HepG2 (cell line): ENCODE measurements around the gene PRDX5. TPM values are rescaled to one million over a fixed set of nuclear protein-coding genes. Genes with fewer than 3 reads are reported as not detected.

ENCODE experiments used
- BCL6 ChIP-seq: IDR thresholded peaks from 2 replicates; pipeline ENCODE4 v1.6.1; 2016; ENCODE audit warnings: missing genetic modification reagents, missing compliant biosample characterization
- BRCA1 ChIP-seq: sonication (generic); formaldehyde crosslinking; IDR thresholded peaks from 2 replicates; pipeline ENCODE4 v1.4.0; 2020; ENCODE audit warnings: missing genetic modification reagents
- FOXJ3 ChIP-seq: sonication (generic); formaldehyde crosslinking; IDR thresholded peaks from 2 replicates; pipeline ENCODE4 v1.4.0; 2020; ENCODE audit warnings: missing genetic modification reagents, mild to moderate bottlenecking, borderline replicate concordance
- GTF3A ChIP-seq: sonication (generic); formaldehyde crosslinking; conservative IDR thresholded peaks from 2 replicates; pipeline ENCODE4 v1.4.0; 2020; ENCODE audit warnings: mild to moderate bottlenecking, missing genetic modification reagents
- JUND ChIP-seq: sonication (generic); formaldehyde crosslinking; IDR thresholded peaks from 2 replicates; pipeline ENCODE4 v1.8.0; 2022; ENCODE audit warnings: mild to moderate bottlenecking, missing genetic modification reagents
- KLF12 ChIP-seq: sonication (generic); formaldehyde crosslinking; IDR thresholded peaks from 2 replicates; pipeline ENCODE4 v1.4.0; 2020; ENCODE audit warnings: missing genetic modification reagents, borderline replicate concordance
- POLR2A ChIP-seq, 2 experiments: IDR thresholded peaks; 2 replicates each; pipeline ENCODE4 v1.6.1; 2011; ENCODE audit warnings: low read depth in 2 of 2, low read length in 2 of 2, mild to moderate bottlenecking in 1 of 2, moderate library complexity in 1 of 2; ENCODE audit not compliant: insufficient read depth in 1 of 2
- REL ChIP-seq: sonication (generic); formaldehyde crosslinking; conservative IDR thresholded peaks from 2 replicates; pipeline ENCODE4 v1.8.0; 2022; ENCODE audit warnings: mild to moderate bottlenecking, missing genetic modification reagents, moderate library complexity
- SIX1 ChIP-seq: sonication (generic); formaldehyde crosslinking; IDR thresholded peaks from 2 replicates; pipeline ENCODE4 v1.4.0; 2020; ENCODE audit warnings: missing genetic modification reagents, borderline replicate concordance
- THAP11 ChIP-seq: IDR thresholded peaks from 2 replicates; pipeline ENCODE4 v1.6.1; 2016; ENCODE audit warnings: missing biosample characterization, missing genetic modification reagents
- THAP9 ChIP-seq: sonication (generic); formaldehyde crosslinking; IDR thresholded peaks from 2 replicates; pipeline ENCODE4; 2020; ENCODE audit warnings: missing genetic modification reagents, mild to moderate bottlenecking, borderline replicate concordance
- THRA ChIP-seq: sonication (generic); formaldehyde crosslinking; IDR thresholded peaks from 2 replicates; pipeline ENCODE4 v1.4.0; 2020; ENCODE audit warnings: missing genetic modification reagents, borderline replicate concordance
- ZBTB39 ChIP-seq: sonication (generic); formaldehyde crosslinking; IDR thresholded peaks from 2 replicates; pipeline ENCODE4 v1.5.0; 2020; ENCODE audit warnings: missing genetic modification reagents
- ZFP36L1 ChIP-seq: sonication (generic); formaldehyde crosslinking; IDR thresholded peaks from 2 replicates; pipeline ENCODE4 v1.8.0; 2022; ENCODE audit warnings: mild to moderate bottlenecking, missing genetic modification reagents, moderate library complexity
- ZMYM3 ChIP-seq: sonication (generic); formaldehyde crosslinking; IDR thresholded peaks from 2 replicates; pipeline ENCODE4 v1.5.1; 2020; ENCODE audit warnings: mild to moderate bottlenecking, missing genetic modification reagents
- ZNF275 ChIP-seq: sonication (generic); formaldehyde crosslinking; IDR thresholded peaks from 2 replicates; pipeline ENCODE4 v1.8.0; 2022; ENCODE audit warnings: missing genetic modification reagents, mild to moderate bottlenecking, inconsistent platforms, borderline replicate concordance
- ZNF441 ChIP-seq: sonication (generic); formaldehyde crosslinking; IDR thresholded peaks from 2 replicates; pipeline ENCODE4 v1.7.0; 2021; ENCODE audit warnings: missing genetic modification reagents, borderline replicate concordance
- ZNF530 ChIP-seq: sonication (generic); formaldehyde crosslinking; IDR thresholded peaks from 2 replicates; pipeline ENCODE4 v1.5.0; 2020; ENCODE audit warnings: low read depth, mild to moderate bottlenecking, missing genetic modification reagents
- ZNF556 ChIP-seq: sonication (generic); formaldehyde crosslinking; IDR thresholded peaks from 2 replicates; pipeline ENCODE4 v1.4.0; 2020; ENCODE audit warnings: mild to moderate bottlenecking, missing genetic modification reagents, borderline replicate concordance
- ZNF781 ChIP-seq: sonication (generic); formaldehyde crosslinking; IDR thresholded peaks from 2 replicates; pipeline ENCODE4 v1.5.1; 2020; ENCODE audit warnings: borderline replicate concordance, mild to moderate bottlenecking, missing genetic modification reagents; ENCODE audit errors: not compliant biosample characterization
- polyA plus RNA-seq, 8 experiments: library from polyadenylated mRNA; depleted of rRNA in 3 of 8; stranded (reverse) in 7 of 8; unstranded in 1 of 8; fragments of >200 nt; fragmentation: Illumina TruSeq in 4 of 8; extraction: Trizol in 4 of 8; gene quantifications; 2 replicates each; pipeline versions ENCODE4 v1.2.1 to v1.2.3, GENCODE V29; 2011 to 2016; ENCODE audit warnings: low read depth in 4 of 8, missing spikeins in 1 of 8, mixed read lengths in 1 of 8; ENCODE audit not compliant: insufficient read depth in 1 of 8
- total RNA-seq, 5 experiments: library from RNA; depleted of rRNA; stranded (reverse); fragments of >200 nt; fragmentation: Illumina TruSeq; extraction: Trizol; gene quantifications; 2 replicates each; pipeline ENCODE4 v1.2.3, GENCODE V29; 2016; ENCODE audit warnings: low read depth in 1 of 5

PRDX5 gene
- total and polyA plus RNA-seq, 2 of the 13 experiments (the other 11 are each of a cell fraction or from before 2014, with no cell fraction given): 215 to 311 TPM

- TF ChIP-seq ZNF275 (peak; percentile 69; the same call in 1 of the 2 replicates), ZNF530 (CRISPR knock-in tag) (no peak), SIX1 (no peak), JUND (no peak), ZNF556 (peak; percentile 42; the same call in 1 of the 2 replicates), THRA (CRISPR knock-in tag) (peak; percentile 31; the same call in 1 of the 2 replicates), THAP9 (CRISPR knock-in tag) (peak; percentile 67; the same call in 1 of the 2 replicates), BCL6 (CRISPR knock-in tag) (peak; percentile 94), ZFP36L1 (CRISPR knock-in tag) (no peak), REL (CRISPR knock-in tag) (no peak), FOXJ3 (peak; percentile 32; the same call in 1 of the 2 replicates), BRCA1 (0 out of 2 replicates have a peak, but pooled peaks have one; percentile 51), ZNF781 (peak; percentile 47), GTF3A (CRISPR knock-in tag) (no peak), ZMYM3 (CRISPR knock-in tag) (peak; percentile 50; the same call in 1 of the 2 replicates), KLF12 (CRISPR knock-in tag) (peak; percentile 81), ZBTB39 (CRISPR knock-in tag) (no peak), THAP11 (peak; percentile 79), POLR2A (IDR thresholded peaks at IDR 0.05; ENCODE audit: insufficient read depth in 1 of 2, low read depth in 2 of 2, low read length in 2 of 2) (peak in 1 of 2 experiments; percentile 62; a peak in 2 of 4 replicates), ZNF441 (CRISPR knock-in tag) (no peak)
These were observed 13.4 kb upstream of the PRDX5 start (continued) for GRCh38 chr11:64304316-64305072.
